Activated T-cell treated with anti-CD3 and anti-CD28 coated beads, Interleukin-2, amount 50 U/mL, for 24 hours (primary cell): ENCODE data around the gene SLC22A14.
"Not testable (repeated sequence)": the region's sequence is repeated elsewhere in the genome, so short reads cannot be mapped to it uniquely, and the experiment has no call there.

Source experiments
- DNase-seq: peaks from one replicate; pipeline ENCODE4 v3.0.0-alpha.2; 2020
- H3K27ac Mint-ChIP-seq: 2 replicates; pipeline ENCODE4 v1.8.0; 2020; ENCODE audit warnings: mild to moderate bottlenecking, mixed read lengths
- H3K27me3 Mint-ChIP-seq: 2 replicates; pipeline ENCODE4 v1.8.0; 2020; ENCODE audit warnings: mixed read lengths
- H3K36me3 Mint-ChIP-seq: 2 replicates; pipeline ENCODE4 v1.8.0; 2020; ENCODE audit warnings: low read depth, mixed read lengths
- H3K4me1 Mint-ChIP-seq: 2 replicates; pipeline ENCODE4 v1.8.0; 2020; ENCODE audit warnings: low read depth, mixed read lengths
- H3K4me3 Mint-ChIP-seq: 2 replicates; pipeline ENCODE4 v1.8.0; 2020; ENCODE audit warnings: mild to moderate bottlenecking, moderate library complexity, mixed read lengths
- H3K9me3 Mint-ChIP-seq: 2 replicates; pipeline ENCODE4 v1.8.0; 2020; ENCODE audit warnings: mixed read lengths

Gene SLC22A14

DNA sequence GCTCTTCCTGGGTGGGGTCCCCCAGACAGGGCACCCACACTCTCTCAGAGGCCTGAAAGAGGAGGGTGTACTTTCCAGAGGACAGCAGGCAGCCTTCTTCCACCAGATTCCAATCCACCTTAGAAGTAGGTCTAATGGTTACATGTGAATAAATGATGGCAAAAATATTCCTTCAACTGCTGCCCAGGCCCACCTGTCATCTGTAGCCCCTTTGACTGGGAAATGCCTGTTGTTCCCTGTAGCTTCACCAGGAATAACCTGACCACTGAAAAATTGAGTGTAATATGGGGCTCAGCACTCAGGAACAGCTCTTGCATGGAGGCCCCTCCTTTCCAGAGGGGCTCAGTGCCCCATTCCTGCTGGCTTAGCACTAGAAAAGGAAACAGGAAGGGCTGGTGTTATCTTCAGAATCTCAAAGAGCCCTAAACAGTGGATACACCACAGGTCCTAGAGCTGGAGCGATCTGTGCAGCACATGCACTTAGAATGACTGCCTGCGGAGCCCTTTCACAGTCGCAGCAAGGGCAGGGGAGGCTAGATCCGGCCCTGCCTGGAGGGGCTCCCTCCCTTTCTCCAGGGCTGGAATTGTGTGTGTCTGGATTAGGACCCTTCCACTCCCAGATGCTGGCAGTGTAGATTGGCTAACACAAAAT, 32.1 kb downstream of the SLC22A14 start:
- DNase-seq = no peak
- Mint-ChIP-seq H3K4me3 (no peak overlapping the region), H3K27me3 (no peaks in the 10 kb centered on the region), H3K4me1 (no peaks in the 10 kb centered on the region), H3K36me3 (no peaks in the 10 kb centered on the region), H3K9me3 (no peaks in the 10 kb centered on the region), H3K27ac (no peak overlapping the region)

DNA sequence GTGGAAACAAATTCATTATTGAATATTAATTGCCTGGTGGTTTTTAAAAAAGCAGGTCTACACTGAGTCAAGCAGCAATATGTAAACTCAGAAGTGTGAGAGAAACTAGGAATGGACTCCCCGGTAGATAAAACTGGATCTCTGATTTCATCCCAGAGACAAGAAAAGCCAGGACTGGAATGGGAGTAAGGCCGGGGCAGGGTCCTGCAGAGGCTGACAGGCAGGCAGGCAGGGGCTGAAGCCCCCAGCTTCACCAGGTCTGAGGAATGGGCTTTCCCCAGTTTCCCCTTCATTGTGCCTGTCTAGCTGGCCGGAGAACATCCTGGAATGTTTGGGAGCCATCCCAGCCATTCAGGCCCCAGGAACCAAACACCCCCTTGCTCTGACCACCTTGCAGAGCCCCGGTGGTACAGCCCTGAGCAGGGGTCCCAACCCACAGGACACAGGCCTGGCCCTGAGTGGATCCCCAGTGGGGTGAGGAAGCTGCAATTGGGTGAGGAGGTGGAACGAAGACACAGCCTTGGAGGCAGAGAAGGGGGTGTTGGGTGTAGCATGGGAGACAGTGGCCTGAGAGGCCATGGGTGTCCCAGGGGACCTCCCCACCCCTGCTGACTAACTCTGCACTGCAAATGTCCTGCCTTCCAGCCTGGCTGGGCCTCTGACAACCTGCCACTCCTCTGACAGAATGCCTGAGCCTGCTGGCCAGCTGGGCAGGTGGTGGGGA, 32.8 kb downstream of the SLC22A14 start:
- no peak overlapping the region for H3K4me3 Mint-ChIP-seq
- H3K9me3 Mint-ChIP-seq = no peaks in the 10 kb centered on the region
- no peaks in the 10 kb centered on the region for H3K4me1 Mint-ChIP-seq
- no peak overlapping the region for H3K27ac Mint-ChIP-seq
- no peaks in the 10 kb centered on the region for H3K36me3 Mint-ChIP-seq
- DNase-seq = no peak
- H3K27me3 Mint-ChIP-seq = no peaks in the 10 kb centered on the region

DNA sequence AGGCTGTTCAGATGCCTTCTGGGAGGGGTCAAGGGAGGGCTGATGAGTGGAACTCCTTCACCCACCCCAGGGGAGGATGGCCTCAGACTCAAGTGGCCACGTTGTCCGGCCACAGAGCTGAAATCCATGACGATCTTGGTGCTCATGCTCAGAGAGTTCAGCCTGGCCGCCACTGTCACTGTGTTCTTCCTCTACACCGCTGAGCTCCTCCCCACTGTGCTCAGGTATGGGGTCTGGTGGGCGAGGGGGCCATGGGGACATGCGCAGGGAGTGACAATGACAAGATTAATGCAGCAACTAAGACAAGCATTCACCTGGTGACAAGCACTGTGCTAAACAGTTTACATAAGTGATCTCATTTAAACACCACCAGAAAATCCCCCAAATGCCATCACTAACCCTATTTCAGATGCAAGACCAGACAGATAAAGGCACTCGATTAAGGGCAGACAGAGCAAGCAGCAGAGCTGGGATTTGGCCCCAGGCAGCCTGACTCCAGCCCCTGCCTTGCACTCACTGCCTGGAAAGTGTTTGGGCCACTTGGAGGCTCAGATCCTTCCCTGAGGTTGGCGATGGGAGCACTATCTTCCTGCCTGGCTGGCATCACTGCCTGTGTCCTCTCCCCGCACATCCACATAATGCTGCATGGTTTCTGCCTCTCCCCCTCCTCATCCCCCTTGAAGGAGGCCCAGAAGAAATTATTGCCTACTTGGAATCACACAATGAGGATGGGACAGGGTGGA, 33.6 kb downstream of the SLC22A14 start:
- DNase-seq = no peak
- Mint-ChIP-seq H3K27ac (no peak overlapping the region), H3K9me3 (no peaks in the 10 kb centered on the region), H3K36me3 (no peaks in the 10 kb centered on the region), H3K4me1 (no peaks in the 10 kb centered on the region), H3K27me3 (no peaks in the 10 kb centered on the region), H3K4me3 (no peak overlapping the region)

DNA sequence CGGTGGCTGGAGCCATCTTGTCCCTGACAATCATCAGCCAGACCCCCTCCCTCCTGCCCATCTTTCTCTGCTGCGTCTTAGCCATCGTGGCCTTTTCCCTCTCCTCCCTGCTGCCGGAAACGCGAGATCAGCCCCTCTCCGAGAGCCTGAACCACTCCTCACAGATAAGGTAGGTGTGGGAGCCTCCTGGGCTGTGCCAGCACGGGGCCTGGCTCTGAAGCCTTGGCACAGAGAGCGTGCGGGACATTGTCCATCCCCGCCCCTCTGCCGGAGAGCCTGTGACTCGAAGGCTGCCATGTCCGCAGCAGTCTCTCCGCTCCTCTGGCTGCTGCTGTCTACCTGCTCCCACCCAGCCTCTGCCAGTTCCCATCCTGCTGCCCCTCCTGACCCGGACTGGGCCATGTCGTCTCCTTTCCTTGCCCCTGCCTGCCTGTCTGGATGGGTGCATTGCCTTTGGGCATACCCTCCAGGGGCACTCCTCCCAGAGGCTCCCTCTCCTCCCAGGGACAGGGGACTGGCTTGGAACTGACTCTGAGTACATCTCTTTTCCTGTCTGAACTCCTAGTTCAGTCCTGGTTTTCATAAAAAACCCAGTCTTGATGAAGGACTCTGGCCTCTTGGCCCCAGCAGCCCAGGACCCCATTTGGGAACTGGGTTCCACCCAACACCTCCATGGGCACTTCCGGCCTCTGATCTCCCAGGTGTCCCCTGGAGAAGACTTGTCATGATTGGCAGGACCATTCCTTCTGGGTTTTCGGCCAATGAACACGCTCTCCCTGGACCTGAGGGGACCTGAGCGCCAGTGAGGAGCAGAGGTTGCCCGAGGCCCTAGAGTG, 34.5 kb downstream of the SLC22A14 start:
- Mint-ChIP-seq H3K36me3 (no peaks in the 10 kb centered on the region), H3K27ac (no peak overlapping the region), H3K27me3 (no peaks in the 10 kb centered on the region), H3K4me1 (no peaks in the 10 kb centered on the region), H3K9me3 (peaks cover 2% of the 10 kb centered on the region), H3K4me3 (no peak overlapping the region)
- DNase-seq = no peak

DNA sequence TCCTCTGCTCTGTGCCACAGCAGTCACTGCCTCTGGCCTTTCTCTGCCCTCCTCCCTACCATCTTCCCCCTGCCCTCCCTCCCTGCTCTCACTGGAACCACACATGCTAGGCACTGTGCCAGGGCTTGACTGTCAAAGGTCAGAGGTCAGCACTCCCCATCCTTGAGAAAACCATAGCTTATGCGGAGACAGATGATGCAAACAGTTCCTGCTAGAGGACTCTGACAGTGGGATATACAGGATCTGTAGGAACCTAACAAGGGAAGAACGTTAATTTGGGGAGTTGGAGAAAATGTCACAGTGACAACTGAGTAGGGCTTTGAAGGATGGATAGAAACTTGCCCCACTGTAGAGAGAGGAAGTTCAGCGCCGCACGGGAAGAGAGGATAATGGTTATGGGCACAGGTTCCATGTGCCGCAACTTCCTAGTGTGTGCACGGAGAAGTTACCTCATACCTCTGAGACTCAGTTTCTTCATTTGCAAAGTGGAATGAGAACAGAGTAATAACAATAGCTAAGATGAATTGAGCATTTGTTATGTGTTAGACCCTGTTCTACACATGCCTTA, 35.2 kb downstream of the SLC22A14 start:
- no peaks in the 10 kb centered on the region for H3K4me1 Mint-ChIP-seq
- peaks cover 2% of the 10 kb centered on the region for H3K9me3 Mint-ChIP-seq
- H3K4me3 Mint-ChIP-seq = no peak overlapping the region
- DNase-seq = no peak
- no peak overlapping the region for H3K27ac Mint-ChIP-seq
- H3K36me3 Mint-ChIP-seq = no peaks in the 10 kb centered on the region
- no peaks in the 10 kb centered on the region for H3K27me3 Mint-ChIP-seq

DNA sequence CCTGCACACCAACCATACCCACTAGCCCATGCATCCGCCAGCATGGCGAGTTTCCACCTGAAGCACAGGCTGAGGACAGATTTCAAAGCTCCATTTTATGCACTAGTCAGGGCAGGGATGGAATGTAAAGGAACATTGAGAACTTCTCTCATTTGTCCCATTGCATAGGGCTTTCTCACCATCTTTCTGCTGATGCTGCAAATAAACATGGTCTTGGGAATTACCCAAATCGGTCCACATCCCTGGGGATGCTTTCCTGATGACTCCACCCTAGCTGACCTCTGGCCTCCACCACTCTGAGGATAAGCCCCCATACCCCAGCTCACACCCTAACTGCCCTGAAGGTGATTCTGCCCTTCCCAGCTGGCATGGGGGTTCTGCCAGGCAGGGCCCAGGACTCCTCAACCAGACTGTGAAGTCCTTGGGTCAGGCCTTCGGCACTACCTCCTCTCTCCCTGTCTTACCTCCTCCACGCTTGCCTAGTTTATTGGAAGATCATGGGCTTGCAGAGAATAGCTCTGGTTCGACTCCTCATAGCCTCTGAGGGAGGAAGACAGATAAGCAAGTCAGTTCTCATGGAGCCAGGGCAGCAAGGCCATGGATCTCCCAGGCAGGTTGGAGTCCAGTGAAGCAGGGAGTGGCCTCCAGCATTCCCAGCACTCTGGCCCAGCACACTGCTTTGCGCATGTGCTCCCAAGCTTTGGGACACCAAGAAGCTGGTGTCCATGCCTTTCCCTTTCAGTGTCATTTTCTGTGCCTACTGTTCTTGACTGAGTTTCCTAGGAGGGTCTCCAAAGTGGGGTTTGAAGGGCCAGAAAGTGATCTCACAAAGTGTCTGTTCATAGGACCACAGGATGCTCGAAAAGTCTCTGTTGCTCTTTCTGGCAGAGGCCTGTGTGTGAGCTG, 36.9 kb downstream of the SLC22A14 start:
- Mint-ChIP-seq H3K9me3 (peaks cover 2% of the 10 kb centered on the region), H3K27me3 (no peaks in the 10 kb centered on the region), H3K27ac (no peak overlapping the region), H3K36me3 (no peaks in the 10 kb centered on the region), H3K4me1 (no peaks in the 10 kb centered on the region), H3K4me3 (no peak overlapping the region)
- no peak for DNase-seq

DNA sequence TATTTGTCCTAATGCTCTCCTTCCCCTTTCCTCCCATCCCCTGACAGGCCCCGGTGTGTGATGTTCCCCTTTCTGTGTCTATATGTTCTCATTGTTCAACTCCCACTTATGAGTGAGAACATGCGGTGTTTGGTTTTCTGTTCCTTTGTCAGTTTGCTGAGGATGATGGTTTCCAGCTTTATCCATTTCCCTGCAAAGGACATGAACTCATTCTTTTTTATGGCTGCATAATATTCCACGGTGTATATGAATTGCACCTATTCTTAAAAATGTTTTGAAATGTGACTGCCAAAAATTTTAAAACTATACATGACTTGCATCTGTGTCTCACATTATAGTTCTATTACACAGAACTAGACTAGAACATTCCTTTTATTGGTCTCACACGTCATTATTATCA, 38.5 kb downstream of the SLC22A14 start:
- not testable (repeated sequence) for H3K4me1 Mint-ChIP-seq, H3K4me3 Mint-ChIP-seq, DNase-seq, H3K36me3 Mint-ChIP-seq, H3K27me3 Mint-ChIP-seq, H3K27ac Mint-ChIP-seq, H3K9me3 Mint-ChIP-seq

DNA sequence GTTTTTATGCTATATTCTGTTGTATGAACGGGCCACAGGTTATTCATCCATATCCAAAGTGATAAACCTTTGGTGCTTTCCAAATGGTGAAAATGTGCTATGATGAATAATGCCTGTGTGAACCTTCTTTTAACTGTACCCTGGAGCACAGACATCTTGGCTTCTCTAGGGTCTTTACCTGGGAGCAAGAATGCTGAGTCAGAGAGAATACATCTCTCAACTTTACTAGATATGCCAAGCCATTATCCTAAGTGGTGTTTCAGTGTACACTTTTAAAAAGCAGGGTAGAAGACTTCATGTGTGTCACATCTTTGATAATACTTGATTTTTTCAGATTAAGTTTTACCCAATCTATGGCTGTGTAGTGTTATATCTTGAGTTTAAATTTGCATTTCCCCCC, 41.0 kb downstream of the SLC22A14 start:
- H3K36me3 Mint-ChIP-seq = no peaks in the 10 kb centered on the region
- DNase-seq = no peak
- H3K9me3 Mint-ChIP-seq = peaks cover 2% of the 10 kb centered on the region
- H3K27me3 Mint-ChIP-seq = no peaks in the 10 kb centered on the region
- H3K4me3 Mint-ChIP-seq = no peak overlapping the region
- H3K4me1 Mint-ChIP-seq = peaks cover 3% of the 10 kb centered on the region
- no peak overlapping the region for H3K27ac Mint-ChIP-seq

DNA sequence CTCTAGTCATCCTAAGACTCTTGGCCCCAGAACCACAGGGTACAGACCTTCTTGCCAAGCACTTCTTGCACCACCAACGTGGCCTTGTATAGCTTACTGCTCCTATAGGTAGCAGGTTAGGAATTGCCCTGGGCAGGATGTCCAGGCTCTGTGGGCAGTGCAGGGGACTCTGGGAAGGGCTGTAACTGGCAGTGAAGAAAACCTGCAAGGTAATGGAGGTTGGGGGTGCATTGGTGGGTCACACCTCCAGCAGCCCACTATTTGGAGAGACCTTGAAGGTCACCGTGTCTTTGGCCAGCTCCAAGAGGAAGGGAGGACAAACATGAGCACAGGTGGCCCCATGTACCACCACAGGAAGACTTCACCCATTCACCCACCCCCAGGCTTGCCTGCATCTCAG, 43.2 kb downstream of the SLC22A14 start:
- Mint-ChIP-seq H3K9me3 (peaks cover 2% of the 10 kb centered on the region), H3K27ac (no peak overlapping the region), H3K36me3 (no peaks in the 10 kb centered on the region), H3K4me1 (peaks cover 3% of the 10 kb centered on the region), H3K27me3 (no peaks in the 10 kb centered on the region), H3K4me3 (no peak overlapping the region)
- DNase-seq = no peak

DNA sequence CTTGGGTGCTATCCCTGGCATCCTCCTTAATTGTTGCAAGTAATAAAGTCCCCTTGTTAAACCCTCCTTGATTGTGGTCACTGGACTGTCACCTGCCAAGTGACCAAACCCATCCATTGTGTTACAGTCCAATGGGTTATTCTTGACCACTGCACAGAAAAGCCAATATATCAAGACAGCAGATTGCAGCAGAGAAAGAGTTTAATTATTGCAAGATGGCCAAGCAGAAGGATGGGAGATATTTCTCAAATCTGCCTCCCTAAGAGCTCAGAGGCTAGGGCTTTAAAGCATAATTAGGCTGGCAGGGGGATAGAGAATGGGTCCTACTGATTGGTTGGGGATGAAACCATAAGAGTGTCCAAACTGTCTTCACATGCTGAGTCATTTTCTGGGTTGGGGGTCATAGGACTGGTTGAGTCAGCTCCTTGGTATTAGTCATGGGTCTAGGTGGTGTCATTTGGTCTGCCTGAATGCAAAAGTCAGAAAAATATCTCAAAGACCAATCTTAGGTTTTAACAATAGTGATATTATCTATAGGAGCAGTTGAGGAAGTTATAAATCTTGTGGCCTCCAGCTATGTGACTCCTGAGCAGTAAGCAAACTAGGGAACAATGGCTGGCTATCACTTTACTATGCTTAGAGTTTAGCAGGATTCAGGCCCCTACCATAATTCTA, 45.4 kb downstream of the SLC22A14 start:
- Mint-ChIP-seq H3K27me3 (no peaks in the 10 kb centered on the region), H3K9me3 (no peaks in the 10 kb centered on the region), H3K36me3 (no peaks in the 10 kb centered on the region), H3K4me1 (peaks cover 3% of the 10 kb centered on the region), H3K4me3 (no peak overlapping the region), H3K27ac (no peak overlapping the region)
- no peak for DNase-seq

DNA sequence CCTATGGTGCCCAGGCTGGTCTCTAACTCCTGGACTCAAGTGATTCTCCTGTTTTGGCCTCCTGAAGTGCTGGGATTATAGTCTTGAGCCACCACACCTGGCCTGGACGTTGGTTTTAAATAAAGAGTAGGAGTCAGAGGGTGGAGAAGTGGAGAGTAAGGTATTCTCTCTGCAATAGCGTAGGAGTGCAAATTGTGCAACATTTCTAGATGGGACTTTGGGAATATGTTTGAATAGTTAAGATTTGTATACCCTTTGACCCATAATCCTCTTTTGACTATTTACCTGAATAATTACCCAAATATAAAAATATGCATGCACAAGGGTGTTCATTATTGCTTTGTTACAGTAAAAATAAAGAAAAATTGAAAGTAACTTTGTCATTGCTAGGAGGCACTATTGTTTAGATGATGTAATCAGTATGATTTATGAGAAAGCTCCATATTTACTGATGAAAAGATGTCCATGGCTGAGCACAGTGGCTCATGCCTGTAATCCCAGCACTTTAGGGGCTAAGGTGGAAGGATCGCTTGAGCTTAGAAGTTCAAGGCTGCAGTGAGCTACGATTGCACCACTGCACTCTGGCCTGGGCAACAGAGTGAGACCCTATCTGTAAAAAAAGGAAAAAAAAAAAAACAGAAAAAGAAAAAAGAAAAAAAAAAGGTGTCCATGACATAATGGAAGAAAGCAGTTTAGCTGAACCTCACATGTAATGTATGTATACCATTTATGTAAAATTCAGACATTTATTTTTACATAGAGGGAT, 49.3 kb downstream of the SLC22A14 start:
- H3K9me3 Mint-ChIP-seq = no peaks in the 10 kb centered on the region
- no peaks in the 10 kb centered on the region for H3K36me3 Mint-ChIP-seq
- H3K4me1 Mint-ChIP-seq = peaks cover 5% of the 10 kb centered on the region
- H3K27ac Mint-ChIP-seq = no peak overlapping the region
- DNase-seq = no peak
- no peaks in the 10 kb centered on the region for H3K27me3 Mint-ChIP-seq
- H3K4me3 Mint-ChIP-seq = no peak overlapping the region

DNA sequence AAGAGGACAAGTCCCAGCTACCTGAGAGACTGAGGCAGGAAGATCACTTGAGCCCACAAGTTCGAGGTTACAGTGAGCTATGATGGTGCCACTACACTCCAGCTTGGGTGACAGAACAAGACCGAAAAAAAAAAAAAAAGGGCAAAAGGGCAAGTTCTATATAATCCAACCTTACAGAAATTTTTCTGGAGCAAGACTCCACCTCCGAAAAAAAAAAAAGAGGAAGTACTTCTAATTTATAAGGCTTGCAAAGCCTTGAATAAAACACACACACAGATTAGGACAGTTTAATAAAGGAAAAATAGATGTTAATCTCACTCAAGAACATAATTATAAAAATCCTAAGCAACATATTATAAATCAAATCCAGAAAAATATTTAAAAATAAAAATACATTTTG, 50.1 kb downstream of the SLC22A14 start:
- Mint-ChIP-seq H3K36me3 (no peaks in the 10 kb centered on the region), H3K27me3 (no peaks in the 10 kb centered on the region), H3K4me1 (peaks cover 5% of the 10 kb centered on the region), H3K4me3 (no peak overlapping the region), H3K27ac (no peak overlapping the region), H3K9me3 (no peaks in the 10 kb centered on the region)
- DNase-seq = no peak
